SU-DHL-6 (cell line): Measurements from ENCODE around the gene DAGLB.

Experiments used
- H2AFZ ChIP-seq: fragments of 200-600 bp; sonication (generic); 2 replicates; pipeline ENCODE4 v1.6.1; 2014; ENCODE audit warnings: low read depth, mild to moderate bottlenecking, moderate library complexity, mixed read lengths, antibody characterized with exemption, low read length; ENCODE audit not compliant: severe bottlenecking
- H3F3A ChIP-seq: fragments of 200-600 bp; shearing (Covaris generic); 2 replicates; pipeline ENCODE4 v1.6.0; 2016; ENCODE audit warnings: antibody characterized with exemption, mild to moderate bottlenecking; ENCODE audit not compliant: insufficient read depth
- H3K27ac ChIP-seq: fragments of 200-600 bp; sonication (generic); 2 replicates; pipeline ENCODE4 v1.5.1; 2016; ENCODE audit warnings: low read depth, mild to moderate bottlenecking, low read length, moderate library complexity, mixed read lengths
- H3K27me3 ChIP-seq: fragments of 200-600 bp; sonication (generic), shearing (Covaris generic); 2 replicates; pipeline ENCODE4 v1.6.0; 2014; ENCODE audit warnings: mild to moderate bottlenecking, low read length
- H3K36me3 ChIP-seq: fragments of 200-600 bp; sonication (generic); 2 replicates; pipeline ENCODE4 v1.6.1; 2014; ENCODE audit warnings: mild to moderate bottlenecking, low read length, mixed read lengths
- H3K4me2 ChIP-seq: fragments of 300-600, 200-600 bp; shearing (Covaris generic), sonication (generic); 2 replicates; pipeline ENCODE4 v1.6.0; 2014; ENCODE audit warnings: low read length, low read depth, mild to moderate bottlenecking; ENCODE audit not compliant: poor library complexity, severe bottlenecking
- H3K4me3 ChIP-seq: fragments of 200-600 bp; sonication (generic); 2 replicates; pipeline ENCODE4 v1.5.1; 2014; ENCODE audit warnings: antibody characterized with exemption, low read length, mild to moderate bottlenecking, mixed read lengths; ENCODE audit not compliant: insufficient read depth, poor library complexity, severe bottlenecking
- H3K79me2 ChIP-seq: fragments of 200-600 bp; sonication (generic); 2 replicates; pipeline ENCODE4 v1.6.1; 2014; ENCODE audit warnings: mild to moderate bottlenecking, low read length, moderate library complexity; ENCODE audit not compliant: insufficient read depth
- H3K9ac ChIP-seq: fragments of 200-600 bp; sonication (generic); 2 replicates; pipeline ENCODE4 v1.7.0; 2014; ENCODE audit warnings: mild to moderate bottlenecking, low read length
- H3K9me2 ChIP-seq: fragments of 200-600 bp; sonication (generic); replicated peaks from 2 replicates; pipeline ENCODE4 v1.6.1; 2014; ENCODE audit warnings: low read length; ENCODE audit not compliant: insufficient read depth
- H3K9me3 ChIP-seq: fragments of 200-600 bp; sonication (generic); 2 replicates; pipeline ENCODE4 v1.6.1; 2014; ENCODE audit warnings: low read length, mixed read lengths; ENCODE audit not compliant: insufficient read depth
- H4K20me1 ChIP-seq: fragments of 200-600 bp; sonication (generic); 2 replicates; pipeline ENCODE4 v1.6.1; 2014; ENCODE audit warnings: low read depth, mild to moderate bottlenecking, antibody characterized with exemption, low read length, moderate library complexity, mixed read lengths
- EZH2phosphoT487 ChIP-seq: fragments of 200-600 bp; sonication (generic), shearing (Covaris generic); conservative IDR thresholded peaks from 2 replicates; pipeline ENCODE4 v1.6.1; 2018; ENCODE audit warnings: mild to moderate bottlenecking, antibody characterized with exemption, low read length, moderate library complexity, mixed read lengths
- TF ChIP-seq, protein P1 (sequence below): fragments of 200-600 bp; sonication (generic); IDR thresholded peaks from one replicate; pipeline ENCODE4 v1.5.1; 2017; ENCODE audit warnings: antibody characterized with exemption, mild to moderate bottlenecking, low read length, moderate library complexity; ENCODE audit not compliant: insufficient read depth, poor library complexity, severe bottlenecking

Gene DAGLB

DNA sequence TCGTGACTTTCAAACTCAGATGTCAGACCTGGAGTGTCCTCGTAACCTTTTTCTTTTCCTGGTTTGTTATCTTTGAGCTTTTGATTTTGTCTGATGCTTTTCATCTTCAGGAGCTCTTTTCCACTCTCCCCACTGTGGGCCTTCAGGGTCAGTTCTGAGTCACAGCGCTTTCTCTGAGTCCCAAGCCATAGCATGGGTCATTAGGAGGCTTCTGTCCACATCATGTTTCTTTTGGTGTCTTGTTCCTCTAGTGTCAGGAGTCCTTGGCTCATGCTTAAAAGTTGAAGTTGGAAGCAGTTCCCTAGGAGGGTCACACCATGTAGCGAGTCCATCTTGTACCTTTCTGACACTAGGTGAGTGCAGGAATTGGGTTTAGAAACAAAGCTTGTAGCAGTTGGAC lies 40.3 kb downstream of the DAGLB start:
- Histone ChIP-seq H3K36me3 (peaks cover 36% of the 10 kb centered on the region), H3K4me3 (no peak overlapping the region), H3K79me2 (no peaks in the 10 kb centered on the region), H3K9me3 (no peaks in the 10 kb centered on the region), H3K27ac (no peak overlapping the region), H3K27me3 (no peaks in the 10 kb centered on the region), H3K9me2 (no peaks in the 10 kb centered on the region), H3K9ac (no peak overlapping the region), H3K4me2 (no peak overlapping the region), H2AFZ (no peak overlapping the region), H4K20me1 (no peaks in the 10 kb centered on the region), H3F3A (peaks cover 26% of the 10 kb centered on the region)
- TF ChIP-seq EZH2phosphoT487, result no peak
- TF ChIP-seq, protein P1, sequence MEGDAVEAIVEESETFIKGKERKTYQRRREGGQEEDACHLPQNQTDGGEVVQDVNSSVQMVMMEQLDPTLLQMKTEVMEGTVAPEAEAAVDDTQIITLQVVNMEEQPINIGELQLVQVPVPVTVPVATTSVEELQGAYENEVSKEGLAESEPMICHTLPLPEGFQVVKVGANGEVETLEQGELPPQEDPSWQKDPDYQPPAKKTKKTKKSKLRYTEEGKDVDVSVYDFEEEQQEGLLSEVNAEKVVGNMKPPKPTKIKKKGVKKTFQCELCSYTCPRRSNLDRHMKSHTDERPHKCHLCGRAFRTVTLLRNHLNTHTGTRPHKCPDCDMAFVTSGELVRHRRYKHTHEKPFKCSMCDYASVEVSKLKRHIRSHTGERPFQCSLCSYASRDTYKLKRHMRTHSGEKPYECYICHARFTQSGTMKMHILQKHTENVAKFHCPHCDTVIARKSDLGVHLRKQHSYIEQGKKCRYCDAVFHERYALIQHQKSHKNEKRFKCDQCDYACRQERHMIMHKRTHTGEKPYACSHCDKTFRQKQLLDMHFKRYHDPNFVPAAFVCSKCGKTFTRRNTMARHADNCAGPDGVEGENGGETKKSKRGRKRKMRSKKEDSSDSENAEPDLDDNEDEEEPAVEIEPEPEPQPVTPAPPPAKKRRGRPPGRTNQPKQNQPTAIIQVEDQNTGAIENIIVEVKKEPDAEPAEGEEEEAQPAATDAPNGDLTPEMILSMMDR, result no peak

DNA sequence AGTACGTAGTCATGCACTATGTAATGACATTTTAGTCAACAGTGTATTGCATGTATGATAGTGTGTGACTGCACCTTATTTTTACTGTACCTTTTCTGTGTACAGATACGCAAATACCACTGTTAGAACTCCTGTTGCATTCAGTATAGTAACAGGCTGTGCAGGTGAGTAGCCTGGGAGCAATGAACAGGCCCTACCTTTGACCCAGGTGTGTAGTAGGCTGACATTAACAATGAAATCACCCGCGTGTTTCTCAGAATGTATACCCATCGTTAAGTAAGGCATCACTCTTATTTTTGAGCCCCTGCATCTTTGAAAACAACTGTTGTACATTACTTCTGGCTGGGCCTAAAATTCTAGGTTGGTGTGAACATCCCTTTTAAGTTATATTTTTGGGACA lies 41.6 kb downstream of the DAGLB start:
- no peak overlapping the region for H3K9ac ChIP-seq
- H4K20me1 ChIP-seq, result no peaks in the 10 kb centered on the region
- H3K9me3 ChIP-seq, result no peaks in the 10 kb centered on the region
- H3K27me3 ChIP-seq, result no peaks in the 10 kb centered on the region
- no peak overlapping the region for H3K4me2 ChIP-seq
- H3K4me3 ChIP-seq, result no peak overlapping the region
- peaks cover 36% of the 10 kb centered on the region for H3K36me3 ChIP-seq
- H3K9me2 ChIP-seq, result no peaks in the 10 kb centered on the region
- H3F3A ChIP-seq, result peaks cover 26% of the 10 kb centered on the region
- TF ChIP-seq, protein P1, result no peak
- no peak for TF ChIP-seq EZH2phosphoT487
- no peak overlapping the region for H3K27ac ChIP-seq
- H3K79me2 ChIP-seq, result no peaks in the 10 kb centered on the region
- H2AFZ ChIP-seq, result no peak overlapping the region

DNA sequence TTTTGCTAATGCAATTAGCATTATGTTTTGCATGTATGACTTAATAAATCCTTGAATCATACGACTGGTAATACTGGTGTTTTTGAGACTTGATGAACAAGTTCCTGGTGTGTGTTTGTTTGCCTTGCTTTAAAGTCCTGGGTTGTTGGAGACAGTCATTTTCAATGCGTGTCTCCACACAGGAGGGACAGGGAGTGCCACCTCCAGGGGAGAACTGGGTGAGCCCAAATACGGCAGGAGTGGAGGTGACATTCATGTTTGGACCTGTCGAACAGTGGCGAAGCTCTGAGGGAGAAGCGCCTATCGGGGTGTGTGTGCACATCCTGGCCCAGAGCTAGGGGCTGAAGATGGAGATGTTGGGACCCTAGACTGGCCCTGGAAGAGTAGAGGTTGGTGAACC lies 43.8 kb downstream of the DAGLB start:
- peaks cover 17% of the 10 kb centered on the region for H3K79me2 ChIP-seq
- H3K27me3 ChIP-seq, result no peaks in the 10 kb centered on the region

More for the DNA sequence above, 43.8 kb downstream of the DAGLB start:
- H3K9ac ChIP-seq, result no peak overlapping the region
- H3K4me3 ChIP-seq, result no peak overlapping the region
- TF ChIP-seq EZH2phosphoT487, result no peak
- TF ChIP-seq, protein P1, result no peak
- no peaks in the 10 kb centered on the region for H3K9me3 ChIP-seq
- no peaks in the 10 kb centered on the region for H3K9me2 ChIP-seq
- peaks cover 26% of the 10 kb centered on the region for H3F3A ChIP-seq
- no peaks in the 10 kb centered on the region; the same call in 1 of the 2 replicates for H4K20me1 ChIP-seq
- H2AFZ ChIP-seq, result no peak overlapping the region
- peaks cover 32% of the 10 kb centered on the region for H3K36me3 ChIP-seq
- H3K27ac ChIP-seq, result no peak overlapping the region
- H3K4me2 ChIP-seq, result no peak overlapping the region
